ENCODE results near the gene NAXD. TPM values are rescaled to one million over a fixed set of nuclear protein-coding genes. Genes with fewer than 3 reads are reported as not detected.

NAXD gene
- total RNA-seq, 1 experiment from 2014 or later = 15.1 TPM

DNA sequence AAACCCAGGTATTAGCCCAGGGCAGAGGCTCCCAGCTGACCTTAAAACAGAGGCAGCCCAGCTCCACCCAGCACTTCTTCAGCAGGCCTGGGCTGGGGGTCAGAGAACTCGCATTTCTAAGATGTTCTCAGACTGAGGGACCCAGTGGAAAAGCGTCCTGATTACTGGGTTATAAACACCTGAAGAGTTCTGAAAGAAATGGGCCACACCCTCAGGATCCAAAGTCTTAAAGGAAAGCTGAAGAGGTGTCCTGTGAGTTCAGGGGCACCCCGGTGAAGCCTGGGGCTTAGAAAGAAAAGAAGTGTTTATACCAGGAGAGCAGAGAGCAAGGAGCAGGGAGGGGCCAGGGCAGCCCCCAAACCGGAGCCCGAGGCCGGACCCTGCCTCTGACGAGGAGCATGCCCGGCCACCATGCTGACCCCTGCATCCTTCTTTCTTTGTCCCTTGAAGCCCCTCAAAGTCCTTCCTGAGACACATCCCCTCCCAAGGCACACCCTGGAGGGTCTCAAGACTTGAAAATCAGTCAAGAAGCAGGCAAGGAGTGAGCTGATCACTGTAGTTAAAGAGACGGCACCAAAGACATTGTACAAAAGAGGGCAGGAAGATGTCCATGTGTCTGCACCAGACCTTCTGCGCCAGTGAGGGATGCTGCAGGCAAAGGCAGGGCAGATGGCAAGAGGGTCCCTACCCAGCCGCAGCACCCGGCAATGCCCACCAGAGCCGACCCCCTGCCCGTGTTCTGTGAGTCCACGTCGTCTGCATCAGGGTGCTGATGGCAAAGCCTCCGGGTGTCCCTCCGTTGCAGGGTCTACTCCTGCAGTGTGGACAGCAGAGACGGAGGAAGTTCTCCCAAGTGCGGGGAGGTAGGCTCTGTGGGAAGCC is 43.2 kb upstream of the NAXD start:
- BruUV-seq (replicated peaks) = no TSS peak

DNA sequence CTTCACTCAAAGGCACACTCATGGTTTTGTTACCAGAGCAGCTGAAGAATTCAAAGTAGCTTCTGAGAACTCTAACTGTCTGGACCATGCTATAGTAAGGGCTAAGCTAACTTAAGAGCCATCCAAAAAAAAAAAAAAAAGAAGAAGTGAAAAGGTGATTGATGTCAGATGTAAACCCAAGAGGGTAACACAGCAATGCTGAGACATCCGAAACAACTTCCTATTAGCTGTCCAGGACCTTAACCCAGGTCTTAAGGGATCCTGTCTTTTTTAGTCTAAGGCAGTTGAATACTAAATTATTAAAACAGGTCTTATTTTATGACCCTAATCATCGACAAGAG is 42.6 kb upstream of the NAXD start:
- no peak overlapping the region for H3K4me3 ChIP-seq (ENCODE audit: low read depth in 2 of 2, low read length in 2 of 2)
- no peak for DNase-seq (ENCODE audit: low read depth, low spot score)
- intact Hi-C loops (cut with micrococcal nuclease; ENCODE audit: unreplicated experiment) (no loop called here), in situ Hi-C loops (cut with HindIII; ENCODE audit: low pct_unique_long_range_greater_than_20kb, low sequenced_read_pairs) (no loop called here)
- no peaks in the 10 kb centered on the region for H3K36me3 ChIP-seq (ENCODE audit: control insufficient read depth, insufficient read depth, low read length)
- ChIA-PET CTCF (no interaction called here), POLR2A (no interaction called here)
- TF ChIP-seq, protein P1, sequence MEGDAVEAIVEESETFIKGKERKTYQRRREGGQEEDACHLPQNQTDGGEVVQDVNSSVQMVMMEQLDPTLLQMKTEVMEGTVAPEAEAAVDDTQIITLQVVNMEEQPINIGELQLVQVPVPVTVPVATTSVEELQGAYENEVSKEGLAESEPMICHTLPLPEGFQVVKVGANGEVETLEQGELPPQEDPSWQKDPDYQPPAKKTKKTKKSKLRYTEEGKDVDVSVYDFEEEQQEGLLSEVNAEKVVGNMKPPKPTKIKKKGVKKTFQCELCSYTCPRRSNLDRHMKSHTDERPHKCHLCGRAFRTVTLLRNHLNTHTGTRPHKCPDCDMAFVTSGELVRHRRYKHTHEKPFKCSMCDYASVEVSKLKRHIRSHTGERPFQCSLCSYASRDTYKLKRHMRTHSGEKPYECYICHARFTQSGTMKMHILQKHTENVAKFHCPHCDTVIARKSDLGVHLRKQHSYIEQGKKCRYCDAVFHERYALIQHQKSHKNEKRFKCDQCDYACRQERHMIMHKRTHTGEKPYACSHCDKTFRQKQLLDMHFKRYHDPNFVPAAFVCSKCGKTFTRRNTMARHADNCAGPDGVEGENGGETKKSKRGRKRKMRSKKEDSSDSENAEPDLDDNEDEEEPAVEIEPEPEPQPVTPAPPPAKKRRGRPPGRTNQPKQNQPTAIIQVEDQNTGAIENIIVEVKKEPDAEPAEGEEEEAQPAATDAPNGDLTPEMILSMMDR (IDR thresholded peaks at IDR 0.05) = no peak
- no peak for TF ChIP-seq SIN3A (IDR thresholded peaks at IDR 0.05; ENCODE audit: borderline replicate concordance, insufficient read depth, low read depth, low read length)
- TF ChIP-seq TCF7L2 (IDR thresholded peaks at IDR 0.05; ENCODE audit: low read depth, low read length) = no peak
- no peak for TF ChIP-seq POLR2AphosphoS5 (IDR thresholded peaks at IDR 0.05; ENCODE audit: low read depth, low read length)
- TF ChIP-seq, protein P2, sequence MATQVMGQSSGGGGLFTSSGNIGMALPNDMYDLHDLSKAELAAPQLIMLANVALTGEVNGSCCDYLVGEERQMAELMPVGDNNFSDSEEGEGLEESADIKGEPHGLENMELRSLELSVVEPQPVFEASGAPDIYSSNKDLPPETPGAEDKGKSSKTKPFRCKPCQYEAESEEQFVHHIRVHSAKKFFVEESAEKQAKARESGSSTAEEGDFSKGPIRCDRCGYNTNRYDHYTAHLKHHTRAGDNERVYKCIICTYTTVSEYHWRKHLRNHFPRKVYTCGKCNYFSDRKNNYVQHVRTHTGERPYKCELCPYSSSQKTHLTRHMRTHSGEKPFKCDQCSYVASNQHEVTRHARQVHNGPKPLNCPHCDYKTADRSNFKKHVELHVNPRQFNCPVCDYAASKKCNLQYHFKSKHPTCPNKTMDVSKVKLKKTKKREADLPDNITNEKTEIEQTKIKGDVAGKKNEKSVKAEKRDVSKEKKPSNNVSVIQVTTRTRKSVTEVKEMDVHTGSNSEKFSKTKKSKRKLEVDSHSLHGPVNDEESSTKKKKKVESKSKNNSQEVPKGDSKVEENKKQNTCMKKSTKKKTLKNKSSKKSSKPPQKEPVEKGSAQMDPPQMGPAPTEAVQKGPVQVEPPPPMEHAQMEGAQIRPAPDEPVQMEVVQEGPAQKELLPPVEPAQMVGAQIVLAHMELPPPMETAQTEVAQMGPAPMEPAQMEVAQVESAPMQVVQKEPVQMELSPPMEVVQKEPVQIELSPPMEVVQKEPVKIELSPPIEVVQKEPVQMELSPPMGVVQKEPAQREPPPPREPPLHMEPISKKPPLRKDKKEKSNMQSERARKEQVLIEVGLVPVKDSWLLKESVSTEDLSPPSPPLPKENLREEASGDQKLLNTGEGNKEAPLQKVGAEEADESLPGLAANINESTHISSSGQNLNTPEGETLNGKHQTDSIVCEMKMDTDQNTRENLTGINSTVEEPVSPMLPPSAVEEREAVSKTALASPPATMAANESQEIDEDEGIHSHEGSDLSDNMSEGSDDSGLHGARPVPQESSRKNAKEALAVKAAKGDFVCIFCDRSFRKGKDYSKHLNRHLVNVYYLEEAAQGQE (IDR thresholded peaks at IDR 0.05; ENCODE audit: insufficient read depth in 1 of 2, low read depth in 2 of 2, low read length in 1 of 2) = no peak
- H3K9me3 ChIP-seq (ENCODE audit: control insufficient read depth, insufficient read depth, low read depth, low read length) = no peaks in the 10 kb centered on the region
- H3K27me3 ChIP-seq (ENCODE audit: control insufficient read depth, insufficient read depth, low read length) = no peaks in the 10 kb centered on the region; the same call in 1 of the 2 replicates
- no TSS peak for BruUV-seq (replicated peaks)
- no peaks in the 10 kb centered on the region for H3K4me1 ChIP-seq (ENCODE audit: control insufficient read depth, insufficient read depth, low read length)
- no peak overlapping the region for H3K27ac ChIP-seq (ENCODE audit: low read length)
- ATAC-seq = no peak

More for the DNA sequence above, 43.2 kb upstream of the NAXD start:
- intact Hi-C loops (cut with micrococcal nuclease; ENCODE audit: unreplicated experiment) (no loop called here), in situ Hi-C loops (cut with HindIII; ENCODE audit: low pct_unique_long_range_greater_than_20kb, low sequenced_read_pairs) (no loop called here)
- H3K9me3 ChIP-seq (ENCODE audit: control insufficient read depth, insufficient read depth, low read depth, low read length) = no peaks in the 10 kb centered on the region
- no peaks in the 10 kb centered on the region; the same call in 1 of the 2 replicates for H3K27me3 ChIP-seq (ENCODE audit: control insufficient read depth, insufficient read depth, low read length)
- ChIA-PET POLR2A (no interaction called here), CTCF (no interaction called here)
- no peak for TF ChIP-seq SIN3A (IDR thresholded peaks at IDR 0.05; ENCODE audit: borderline replicate concordance, insufficient read depth, low read depth, low read length)
- TF ChIP-seq, protein P2 (IDR thresholded peaks at IDR 0.05; ENCODE audit: insufficient read depth in 1 of 2, low read depth in 2 of 2, low read length in 1 of 2) = no peak
- no peak for TF ChIP-seq TCF7L2 (IDR thresholded peaks at IDR 0.05; ENCODE audit: low read depth, low read length)
- TF ChIP-seq, protein P1 (IDR thresholded peaks at IDR 0.05) = no peak
- TF ChIP-seq POLR2AphosphoS5 (IDR thresholded peaks at IDR 0.05; ENCODE audit: low read depth, low read length) = no peak
- ATAC-seq = no peak
- DNase-seq (ENCODE audit: low read depth, low spot score) = no peak
- no peaks in the 10 kb centered on the region for H3K4me1 ChIP-seq (ENCODE audit: control insufficient read depth, insufficient read depth, low read length)
- no peak overlapping the region for H3K4me3 ChIP-seq (ENCODE audit: low read depth in 2 of 2, low read length in 2 of 2)
- no peak overlapping the region for H3K27ac ChIP-seq (ENCODE audit: low read length)
- H3K36me3 ChIP-seq (ENCODE audit: control insufficient read depth, insufficient read depth, low read length) = no peaks in the 10 kb centered on the region

Measured in Panc1 (cell line).